HG02623 (cell line): ENCODE data around the gene ACTL9.
"Not testable (repeated sequence)": the region's sequence is repeated elsewhere in the genome, so short reads cannot be mapped to it uniquely, and the experiment has no call there.

Source experiments
- ATAC-seq: cut with Tn5 transposase; IDR thresholded peaks from one replicate; pipeline ENCODE4 v1.9.1; 2021; ENCODE audit warnings: moderate library complexity; ENCODE audit not compliant: unreplicated experiment

ACTL9 gene

GRCh38 chr19:8698433-8699063, at the start of gene ACTL9:
ACTL9 (minus strand) TSS chr19:8698795; CDS start chr19:8698701, 94 bp downstream.
- ATAC-seq: no peak

GRCh38 chr19:8739291-8740065, 40.9 kb upstream of the ACTL9 start:
- ATAC-seq: not testable (repeated sequence)

GRCh38 chr19:8738377-8738776, 39.8 kb upstream of the ACTL9 start:
- ATAC-seq: no peak

GRCh38 chr19:8731428-8732169, 33.0 kb upstream of the ACTL9 start:
- no peak for ATAC-seq

GRCh38 chr19:8724276-8724675, 25.7 kb upstream of the ACTL9 start:
- ATAC-seq: no peak

GRCh38 chr19:8722032-8722431, 23.4 kb upstream of the ACTL9 start:
- no peak for ATAC-seq

DNA sequence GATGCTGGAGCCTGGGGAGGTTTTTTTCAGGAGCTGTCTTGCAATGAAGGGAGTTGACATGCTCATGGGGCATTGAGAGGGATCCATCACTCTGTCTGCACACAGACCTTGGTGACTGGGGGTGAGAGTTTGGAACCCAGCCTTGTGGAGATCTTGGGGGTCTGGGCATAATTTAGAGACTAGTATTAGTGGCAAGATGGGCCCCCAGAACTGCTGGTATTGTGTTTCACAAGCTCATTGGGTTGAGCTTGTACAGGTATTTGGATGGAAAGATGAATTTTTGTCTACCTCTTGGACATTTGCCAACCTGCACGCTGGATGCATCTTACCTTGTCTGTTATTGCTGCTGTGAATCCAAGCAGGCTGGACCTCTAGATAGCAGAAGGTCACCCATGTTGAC, 22.7 kb upstream of the ACTL9 start, which contains the start of gene OR2Z1:
OR2Z1 (plus strand) TSS at position 301 of the 400 bp plus-strand sequence. CDS start 9,395 bp downstream, outside the sequence.
- ATAC-seq: no peak

GRCh38 chr19:8710337-8710736, 11.7 kb upstream of the ACTL9 start:
- not testable (repeated sequence) for ATAC-seq

DNA sequence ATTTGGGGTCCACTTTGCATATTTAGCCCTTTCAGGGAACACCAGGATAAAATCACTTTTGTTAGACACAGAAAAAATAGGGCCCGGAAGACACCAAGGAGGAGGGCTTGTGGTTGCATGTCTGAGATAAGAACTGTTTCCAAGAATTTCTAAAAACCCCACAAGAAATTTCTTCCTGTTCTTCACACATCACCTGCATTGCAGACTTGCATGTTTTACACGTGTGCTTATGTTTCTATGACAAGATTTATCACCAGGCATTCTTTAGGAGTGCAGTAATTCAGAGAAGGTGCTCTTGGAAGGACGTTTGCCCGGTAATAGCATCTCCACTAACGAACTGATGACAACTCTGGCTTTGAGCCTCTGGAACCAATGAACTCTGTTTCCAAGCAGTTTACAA, 7.1 kb upstream of the ACTL9 start:
- ATAC-seq: no peak

- ATAC-seq: not testable (repeated sequence)
These were observed 6.7 kb upstream of the ACTL9 start for GRCh38 chr19:8705304-8705703.

- no peak for ATAC-seq
These were observed 4.6 kb upstream of the ACTL9 start for GRCh38 chr19:8703223-8703622.

DNA sequence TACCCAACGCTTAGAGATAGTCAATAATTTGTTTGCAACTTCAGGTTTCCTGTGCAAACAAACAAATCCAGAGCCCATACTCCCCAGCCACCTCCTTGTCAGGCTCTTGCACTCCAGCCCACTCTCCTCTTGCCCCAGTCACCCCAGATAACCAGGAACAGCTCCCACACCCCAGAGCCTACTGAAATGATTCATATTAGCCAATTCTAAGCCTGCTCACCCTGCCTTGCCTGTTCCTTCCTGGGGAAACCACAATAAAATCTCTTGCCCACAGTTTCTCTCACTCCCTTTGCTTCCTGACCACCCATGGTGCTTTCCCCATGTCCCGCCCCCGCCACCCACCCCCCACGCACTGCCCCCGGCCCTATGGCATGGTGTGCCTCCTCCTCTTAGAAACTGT, 3.8 kb upstream of the ACTL9 start:
- no peak for ATAC-seq

DNA sequence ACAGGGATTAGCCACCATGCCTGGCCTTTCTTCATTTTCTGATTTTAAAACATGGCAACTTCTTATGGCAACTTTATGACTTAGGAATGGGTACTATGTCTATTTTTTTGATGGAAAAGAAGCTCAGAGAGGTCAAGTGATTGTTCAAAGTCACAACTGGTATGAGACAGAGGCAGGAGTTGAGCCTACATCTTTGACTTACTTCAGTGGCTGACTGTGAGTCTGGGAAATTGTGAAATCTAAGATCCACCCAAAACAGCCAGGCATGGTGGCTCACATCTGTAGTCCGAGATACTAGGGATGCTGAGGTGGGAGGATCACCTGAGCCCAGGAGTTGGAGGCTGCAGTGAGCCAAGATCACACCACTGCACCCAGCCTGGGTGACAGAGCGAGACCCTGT, 2.4 kb upstream of the ACTL9 start:
- ATAC-seq: no peak

DNA sequence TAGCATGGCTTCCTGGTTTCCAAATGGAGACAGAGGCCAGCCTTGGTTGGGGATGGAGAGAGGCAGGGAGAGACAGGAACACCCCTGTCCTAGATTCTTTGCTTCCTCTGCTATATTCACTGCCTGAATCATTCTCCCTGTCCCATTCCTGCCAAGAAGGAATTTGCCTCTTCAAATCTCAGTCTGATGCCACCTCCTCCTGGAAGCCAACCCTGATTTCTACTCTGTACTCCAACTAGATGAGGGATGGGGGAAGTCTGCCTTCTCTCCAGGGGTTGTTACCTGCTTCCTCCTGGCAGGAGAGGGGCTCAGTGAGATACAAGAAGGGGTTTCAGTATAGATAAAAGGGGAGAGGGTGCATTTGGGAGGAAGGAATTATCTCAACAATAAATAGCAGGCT, 1.3 kb upstream of the ACTL9 start:
- no peak for ATAC-seq

- no peak for ATAC-seq
These were observed 743 bp downstream of the ACTL9 start for GRCh38 chr19:8697671-8698432.

- ATAC-seq: no peak
These were observed 1.6 kb downstream of the ACTL9 start for GRCh38 chr19:8696993-8697392.

DNA sequence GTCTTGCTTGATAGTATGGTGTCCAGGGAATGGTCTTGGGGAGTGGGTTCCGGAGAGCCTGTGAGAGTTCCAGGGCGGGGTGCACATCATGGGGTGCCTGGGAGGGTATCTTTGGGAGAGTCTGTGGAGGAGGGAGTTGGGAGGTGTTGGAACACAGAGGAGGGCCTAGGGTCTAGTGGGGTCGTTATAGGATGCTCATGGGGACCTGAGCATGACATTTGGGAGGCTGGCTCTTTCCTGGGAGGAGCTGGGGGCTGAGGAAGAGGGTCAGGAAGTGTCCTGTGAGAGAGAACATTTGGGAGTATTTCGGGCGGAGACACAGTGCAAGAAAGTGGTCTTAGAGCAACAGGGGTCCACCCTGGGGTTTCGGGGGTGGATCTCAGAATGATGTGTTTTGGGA, 2.7 kb downstream of the ACTL9 start:
- ATAC-seq: no peak

GRCh38 chr19:8695501-8695900, 3.1 kb downstream of the ACTL9 start:
- no peak for ATAC-seq

DNA sequence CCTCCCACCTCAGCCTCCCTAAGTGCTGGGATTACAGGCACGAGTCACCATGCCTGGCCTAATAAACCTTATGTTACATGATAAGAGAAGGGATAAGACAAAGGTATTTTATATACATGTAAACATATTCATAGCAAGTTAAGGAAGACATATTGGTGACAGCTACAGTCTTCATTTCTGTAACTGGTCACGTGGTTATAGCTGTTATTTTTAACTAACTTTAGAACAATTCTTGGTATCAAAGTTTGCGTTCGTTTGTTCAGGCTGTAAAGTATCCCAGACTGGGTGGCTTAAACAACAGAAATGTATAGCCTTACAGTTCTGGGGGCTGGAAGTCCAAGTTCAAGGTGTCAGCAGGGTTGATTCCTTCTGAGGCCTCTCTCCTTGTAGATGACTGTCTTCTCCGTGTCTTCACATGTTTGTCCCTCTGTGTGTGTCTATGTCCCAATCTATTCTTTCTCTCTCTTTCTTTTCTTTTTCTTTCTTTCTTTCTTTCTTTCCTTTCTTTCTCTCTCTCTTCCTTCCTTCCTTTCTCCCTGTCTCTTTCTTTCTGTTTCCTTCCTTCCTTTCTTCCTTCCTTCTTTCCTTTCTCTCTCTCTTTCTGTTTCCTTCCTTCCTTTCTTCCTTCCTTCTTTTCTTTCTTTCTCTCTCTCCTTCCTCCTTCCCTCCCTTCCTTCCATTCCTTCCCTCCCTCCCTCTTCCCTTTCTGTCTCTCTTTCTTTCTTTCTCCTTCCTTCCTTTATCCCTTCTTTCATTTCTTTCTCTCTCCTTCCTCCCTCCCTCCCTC, 7.6 kb downstream of the ACTL9 start:
- ATAC-seq: no peak

GRCh38 chr19:8688930-8689329, 9.7 kb downstream of the ACTL9 start:
- no peak for ATAC-seq
